HG03025 (cell line): ENCODE measurements around the gene USP10.

ENCODE experiments used
- ATAC-seq: cut with Tn5 transposase; IDR thresholded peaks from one replicate; pipeline ENCODE4 v1.9.1; 2021; ENCODE audit warnings: mild to moderate bottlenecking, moderate library complexity; ENCODE audit not compliant: unreplicated experiment, low FRiP score

The USP10 gene, protein sequence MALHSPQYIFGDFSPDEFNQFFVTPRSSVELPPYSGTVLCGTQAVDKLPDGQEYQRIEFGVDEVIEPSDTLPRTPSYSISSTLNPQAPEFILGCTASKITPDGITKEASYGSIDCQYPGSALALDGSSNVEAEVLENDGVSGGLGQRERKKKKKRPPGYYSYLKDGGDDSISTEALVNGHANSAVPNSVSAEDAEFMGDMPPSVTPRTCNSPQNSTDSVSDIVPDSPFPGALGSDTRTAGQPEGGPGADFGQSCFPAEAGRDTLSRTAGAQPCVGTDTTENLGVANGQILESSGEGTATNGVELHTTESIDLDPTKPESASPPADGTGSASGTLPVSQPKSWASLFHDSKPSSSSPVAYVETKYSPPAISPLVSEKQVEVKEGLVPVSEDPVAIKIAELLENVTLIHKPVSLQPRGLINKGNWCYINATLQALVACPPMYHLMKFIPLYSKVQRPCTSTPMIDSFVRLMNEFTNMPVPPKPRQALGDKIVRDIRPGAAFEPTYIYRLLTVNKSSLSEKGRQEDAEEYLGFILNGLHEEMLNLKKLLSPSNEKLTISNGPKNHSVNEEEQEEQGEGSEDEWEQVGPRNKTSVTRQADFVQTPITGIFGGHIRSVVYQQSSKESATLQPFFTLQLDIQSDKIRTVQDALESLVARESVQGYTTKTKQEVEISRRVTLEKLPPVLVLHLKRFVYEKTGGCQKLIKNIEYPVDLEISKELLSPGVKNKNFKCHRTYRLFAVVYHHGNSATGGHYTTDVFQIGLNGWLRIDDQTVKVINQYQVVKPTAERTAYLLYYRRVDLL

DNA sequence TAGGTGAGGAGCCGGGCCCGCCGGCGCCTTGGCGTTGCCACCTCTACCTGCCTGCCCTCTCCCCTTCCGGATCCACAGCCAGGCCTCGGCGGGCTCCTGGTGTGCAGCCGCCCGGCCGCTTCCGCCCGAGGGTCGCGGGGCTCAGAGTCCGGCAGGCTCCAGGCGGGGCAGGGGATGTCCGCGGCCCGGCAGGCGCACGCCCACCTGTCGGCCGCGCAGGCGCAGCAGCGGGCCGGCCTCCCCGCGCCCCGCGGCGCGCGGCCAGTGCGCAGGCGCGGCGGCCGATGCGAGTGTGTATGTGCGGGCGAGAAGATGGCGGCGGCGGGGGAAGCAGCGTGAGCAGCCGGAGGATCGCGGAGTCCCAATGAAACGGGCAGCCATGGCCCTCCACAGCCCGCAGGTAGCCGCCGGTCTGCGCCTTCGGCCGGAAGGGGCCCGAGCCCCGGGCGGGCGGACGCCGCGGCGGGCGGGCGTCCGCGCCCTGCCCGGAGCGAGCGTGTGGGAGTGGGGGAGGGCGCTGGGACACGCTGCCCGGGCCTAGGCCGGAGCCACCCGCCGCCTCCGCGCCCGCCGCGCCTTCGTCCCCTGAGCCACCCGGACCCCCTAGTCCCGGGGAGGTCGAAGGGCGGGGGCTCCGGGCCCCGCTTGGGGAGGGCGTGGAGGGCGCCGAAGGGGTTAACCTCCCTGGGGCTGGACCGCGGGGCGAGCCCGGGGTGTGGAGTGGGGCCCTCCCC lies at the start of gene USP10:
Gene USP10, plus strand, starts transcription at position 289 of the 734 bp plus-strand sequence. Its CDS starts 91 bp downstream, at position 380.
- peak; percentile 77 for ATAC-seq

DNA sequence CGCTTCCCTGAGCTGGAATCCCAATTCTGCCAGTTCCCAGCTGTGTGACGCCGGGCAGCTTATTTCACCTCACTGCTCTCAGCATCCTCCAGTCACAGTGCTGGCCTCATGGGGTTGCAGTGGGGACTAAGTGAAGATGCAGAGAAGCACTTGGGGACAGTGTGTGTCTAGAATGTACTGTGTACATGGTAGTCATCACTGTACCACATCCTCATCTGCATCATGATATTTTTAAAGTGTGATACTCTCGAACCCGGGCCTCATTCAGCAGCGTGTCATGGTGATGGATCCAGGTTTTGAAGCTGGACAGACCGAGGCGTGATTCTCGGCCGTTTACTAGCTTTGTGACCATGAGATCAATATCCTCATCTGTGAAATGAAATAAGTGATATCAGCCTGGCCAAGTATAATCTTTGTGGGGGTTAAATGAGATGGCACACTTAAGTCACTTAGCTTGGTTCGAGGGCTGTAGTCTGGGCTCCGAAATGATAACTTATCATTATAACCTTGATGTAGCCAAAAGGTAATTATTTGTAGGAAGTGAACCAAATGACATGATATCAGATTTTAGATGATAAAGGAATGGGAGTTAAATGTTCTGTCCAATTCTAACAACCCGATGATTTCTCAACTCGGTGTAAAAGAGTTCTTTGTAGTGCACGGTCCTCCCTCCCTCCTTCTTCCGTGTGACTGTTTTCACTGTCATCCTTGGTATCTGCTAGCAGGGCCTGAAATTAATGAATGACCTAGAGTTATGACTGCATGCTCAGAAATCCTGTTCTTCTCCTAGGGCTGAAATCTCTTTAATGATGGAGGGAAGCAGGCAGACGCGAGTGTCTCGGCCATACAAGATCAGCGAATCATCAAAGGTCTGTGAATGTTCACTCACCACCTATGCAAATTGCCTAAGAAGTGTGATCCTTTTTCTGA lies 49.5 kb upstream of the USP10 start:
- ATAC-seq, result no peak

DNA sequence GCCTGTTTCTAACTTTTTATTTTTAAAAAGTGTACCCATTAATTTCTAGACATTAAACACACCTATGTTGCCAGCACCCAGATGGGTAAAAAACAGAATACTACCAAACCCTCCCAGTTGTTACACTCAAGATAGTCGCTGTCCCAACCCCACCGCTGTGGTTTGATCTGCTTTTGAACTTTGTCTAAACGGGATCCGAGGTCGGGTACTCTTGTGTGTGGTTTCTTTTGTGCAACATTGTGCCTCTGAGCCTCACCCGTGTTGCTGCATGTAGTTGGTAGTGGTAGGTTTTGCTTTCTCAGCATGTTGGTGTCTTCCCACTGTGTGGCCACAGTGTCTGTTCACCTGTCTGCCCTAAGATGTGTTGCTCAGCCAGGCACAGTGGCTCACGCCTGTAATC lies 47.2 kb upstream of the USP10 start:
- no peak for ATAC-seq

DNA sequence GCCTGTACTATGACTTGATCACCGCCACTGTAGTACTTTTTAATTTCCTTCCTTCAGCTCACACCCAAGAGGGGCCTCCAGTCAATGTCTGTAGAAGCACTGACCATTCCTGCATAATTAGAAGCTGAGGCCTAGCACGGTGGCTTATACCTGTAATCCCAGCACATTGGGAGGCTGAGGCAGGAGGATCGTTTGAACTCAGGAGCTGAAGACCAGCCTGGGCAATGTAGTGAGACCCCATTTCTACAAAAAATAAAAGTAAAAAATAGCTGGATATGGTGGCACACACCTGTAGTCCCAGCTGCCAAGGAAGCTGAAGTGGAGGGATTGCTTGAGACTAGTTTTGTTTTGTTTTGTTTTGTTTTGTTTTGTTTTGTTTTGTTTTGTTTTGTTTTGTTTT lies 45.6 kb upstream of the USP10 start:
- ATAC-seq, result no peak

DNA sequence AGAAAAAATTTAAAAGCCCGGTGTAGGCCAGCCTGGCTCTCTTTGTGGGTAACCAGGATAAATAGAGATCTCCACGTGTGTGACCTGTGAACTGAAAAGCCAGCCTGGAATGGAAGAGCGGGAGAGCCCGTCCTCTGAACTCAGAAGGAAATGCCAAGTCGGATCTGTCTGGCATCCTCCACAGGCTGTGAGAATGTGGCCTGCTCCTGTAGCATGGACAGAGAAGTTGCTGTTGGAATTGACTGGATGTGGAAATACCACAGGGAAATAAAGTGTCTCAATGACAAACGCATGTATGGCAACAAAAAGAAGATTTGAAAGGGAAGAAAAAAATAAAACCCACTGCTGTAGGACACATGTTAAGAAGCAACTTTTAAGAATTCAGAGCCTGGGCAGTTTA lies 44.8 kb upstream of the USP10 start:
- ATAC-seq, result no peak

DNA sequence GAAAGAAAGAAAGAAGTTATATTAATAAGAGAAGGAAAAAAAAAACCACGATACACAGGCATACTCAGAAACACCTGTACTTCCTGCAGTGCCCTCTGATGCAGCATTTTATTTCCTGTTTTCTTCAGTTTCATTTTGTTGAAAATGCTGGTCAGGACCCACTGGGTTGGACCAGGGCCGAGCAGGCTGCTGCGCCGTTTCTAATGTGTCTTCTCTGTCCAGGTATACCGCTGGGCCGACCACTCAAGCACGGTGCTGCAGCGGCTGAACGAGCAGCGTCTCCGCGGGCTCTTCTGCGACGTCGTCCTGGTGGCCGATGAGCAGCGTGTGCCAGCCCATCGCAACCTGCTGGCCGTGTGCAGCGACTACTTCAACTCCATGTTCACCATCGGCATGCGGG lies 43.2 kb upstream of the USP10 start:
- ATAC-seq, result no peak

DNA sequence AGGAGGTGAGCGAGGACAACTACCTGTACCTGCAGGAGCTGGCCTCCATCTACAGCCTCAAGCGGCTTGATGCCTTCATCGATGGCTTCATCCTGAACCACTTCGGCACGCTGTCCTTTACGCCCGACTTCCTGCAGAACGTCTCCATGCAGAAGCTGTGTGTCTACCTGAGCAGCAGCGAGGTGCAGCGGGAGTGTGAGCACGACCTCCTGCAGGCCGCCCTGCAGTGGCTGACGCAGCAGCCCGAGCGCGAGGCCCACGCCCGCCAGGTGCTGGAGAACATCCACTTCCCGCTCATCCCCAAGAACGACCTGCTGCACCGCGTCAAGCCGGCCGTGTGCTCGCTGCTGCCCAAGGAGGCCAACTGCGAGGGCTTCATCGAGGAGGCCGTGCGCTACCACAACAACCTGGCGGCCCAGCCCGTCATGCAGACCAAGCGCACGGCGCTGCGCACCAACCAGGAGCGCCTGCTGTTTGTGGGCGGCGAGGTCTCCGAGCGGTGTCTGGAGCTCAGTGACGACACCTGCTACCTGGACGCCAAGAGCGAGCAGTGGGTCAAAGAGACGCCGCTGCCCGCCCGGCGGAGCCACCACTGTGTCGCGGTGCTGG lies 42.5 kb upstream of the USP10 start:
- no peak for ATAC-seq

DNA sequence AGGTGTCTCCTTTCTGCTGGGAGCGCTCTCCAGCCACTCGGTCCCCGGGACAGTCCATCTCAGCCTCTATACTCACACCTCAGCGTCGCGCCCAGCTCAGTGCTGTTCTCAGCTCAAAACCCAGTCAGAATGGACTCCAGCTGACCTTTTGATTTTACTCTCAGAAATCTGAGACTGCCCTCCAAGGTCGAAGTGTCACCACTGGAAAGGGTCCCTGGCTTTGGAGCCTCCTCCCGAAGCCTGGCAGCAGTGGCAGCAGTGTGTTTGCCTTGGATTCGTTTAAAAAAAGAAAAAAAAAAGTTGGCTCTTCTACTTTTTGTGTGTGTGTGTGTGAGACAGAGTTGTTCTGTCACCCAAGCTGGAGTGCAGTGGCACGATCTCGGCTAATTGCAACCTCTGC lies 41.1 kb upstream of the USP10 start:
- no peak for ATAC-seq

DNA sequence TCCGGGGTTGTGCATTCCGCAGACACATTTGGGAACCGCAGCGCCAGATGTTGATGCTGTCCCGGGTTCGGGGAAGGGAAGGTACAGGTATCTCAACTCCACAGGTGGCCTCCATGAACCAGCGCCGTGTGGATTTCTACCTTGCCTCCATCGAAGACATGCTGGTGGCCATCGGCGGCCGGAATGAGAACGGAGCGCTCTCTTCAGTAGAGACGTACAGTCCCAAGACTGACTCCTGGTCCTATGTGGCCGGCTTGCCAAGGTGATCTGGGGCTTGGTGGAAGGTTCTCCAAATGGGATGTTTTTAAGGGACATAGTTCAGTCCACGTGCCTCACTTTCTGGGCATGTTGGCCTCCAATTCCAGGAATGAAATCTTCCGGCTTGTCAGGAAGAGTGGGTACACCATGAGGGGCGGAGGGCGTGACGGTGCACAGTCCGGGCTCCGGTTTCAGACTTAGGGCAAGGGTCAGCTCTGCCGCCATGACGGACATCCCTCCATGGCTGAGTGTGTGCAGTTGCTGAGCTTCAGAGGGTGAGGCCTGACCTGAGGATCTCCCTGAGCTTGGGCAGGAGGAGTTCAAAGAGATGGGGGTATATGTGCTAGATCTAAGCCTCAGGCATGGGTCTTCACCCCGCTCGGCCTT lies 40.0 kb upstream of the USP10 start:
- ATAC-seq, result no peak

DNA sequence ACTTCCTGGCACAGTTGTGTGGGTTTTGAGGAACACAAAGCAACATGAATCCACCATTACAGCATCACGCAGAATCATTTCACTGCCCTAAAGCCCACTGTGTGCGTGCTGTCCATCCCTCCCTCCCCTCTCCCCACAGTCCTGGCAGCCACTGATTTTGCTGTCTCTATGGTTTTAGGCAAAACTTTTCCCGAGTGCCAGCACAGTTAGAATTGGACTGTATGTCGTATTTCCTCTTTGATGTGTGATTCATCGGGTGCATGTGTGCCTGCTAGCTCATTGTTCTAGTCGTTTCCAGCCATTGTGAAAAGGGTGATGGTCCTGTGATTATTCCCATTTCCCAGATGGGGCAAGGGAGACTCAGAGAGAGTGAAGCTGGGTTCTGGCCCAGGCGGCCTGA lies 38.8 kb upstream of the USP10 start:
- no peak for ATAC-seq

DNA sequence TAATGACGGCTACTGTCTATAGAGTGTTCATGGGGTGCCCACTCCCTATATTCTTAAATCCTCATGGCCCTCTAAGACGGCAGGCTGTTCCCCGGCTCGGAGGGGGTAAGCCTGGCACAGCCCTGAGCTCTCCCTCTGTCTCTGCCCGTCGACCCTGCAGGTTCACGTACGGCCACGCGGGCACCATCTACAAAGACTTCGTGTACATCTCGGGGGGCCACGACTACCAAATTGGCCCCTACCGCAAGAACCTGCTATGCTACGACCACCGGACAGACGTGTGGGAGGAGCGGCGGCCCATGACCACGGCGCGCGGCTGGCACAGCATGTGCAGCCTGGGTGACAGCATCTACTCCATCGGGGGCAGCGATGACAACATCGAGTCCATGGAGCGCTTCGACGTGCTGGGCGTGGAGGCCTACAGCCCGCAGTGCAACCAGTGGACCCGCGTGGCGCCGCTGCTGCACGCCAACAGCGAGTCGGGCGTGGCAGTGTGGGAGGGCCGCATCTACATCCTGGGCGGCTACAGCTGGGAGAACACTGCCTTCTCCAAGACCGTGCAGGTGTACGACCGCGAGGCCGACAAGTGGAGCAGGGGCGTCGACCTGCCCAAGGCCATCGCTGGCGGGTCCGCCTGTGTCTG lies 38.3 kb upstream of the USP10 start:
- ATAC-seq, result no peak

DNA sequence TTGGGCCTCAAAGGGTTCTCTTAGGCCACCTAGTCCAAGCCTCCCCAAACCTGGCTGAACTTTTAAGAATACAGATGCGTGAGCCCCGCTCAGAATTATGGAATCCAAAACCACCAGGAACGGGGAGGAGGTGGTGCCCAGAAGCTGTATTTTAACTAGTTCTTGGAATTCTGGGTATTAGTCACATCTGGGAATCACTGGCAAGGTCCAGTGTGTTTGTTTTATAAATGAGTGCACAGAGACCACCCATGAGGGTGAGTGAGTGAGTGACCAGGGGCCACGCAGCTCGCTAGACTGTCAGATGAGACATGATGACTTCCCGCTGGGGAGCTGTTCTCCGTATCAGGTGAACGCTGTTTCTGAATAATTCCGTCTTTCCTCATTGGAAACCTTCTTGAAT lies 37.3 kb upstream of the USP10 start:
- ATAC-seq, result no peak

DNA sequence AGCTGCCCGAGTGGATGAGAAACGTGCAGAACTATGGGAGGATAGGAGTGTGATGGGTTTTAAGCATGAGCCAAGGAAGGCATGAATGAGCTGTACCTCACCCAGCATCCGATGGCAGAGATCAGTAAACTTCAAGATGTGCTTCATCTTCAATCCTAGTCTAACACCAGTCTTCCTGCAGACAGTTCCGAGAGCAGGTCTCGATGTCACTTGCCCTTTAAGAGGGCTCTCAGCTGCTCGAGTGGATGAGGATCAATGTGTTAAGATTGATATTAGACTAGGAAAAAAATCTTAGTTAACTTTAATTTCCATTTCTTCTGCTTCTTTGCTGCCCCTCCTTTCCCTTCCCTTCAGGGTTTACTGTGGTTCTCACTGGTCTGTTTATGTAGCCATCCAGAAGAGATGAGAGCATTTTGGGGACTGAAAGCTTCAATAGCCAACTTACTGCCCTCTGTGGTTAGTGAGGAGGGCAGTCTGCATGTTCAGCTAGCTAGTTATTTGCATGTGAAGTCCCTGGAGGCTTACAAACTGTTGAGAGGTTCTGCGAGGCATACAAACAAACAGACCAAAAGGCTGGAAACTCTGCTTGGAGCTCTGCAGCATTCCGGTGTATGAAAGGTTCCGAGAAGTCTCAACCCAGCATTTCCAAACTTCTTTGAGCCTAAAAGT lies 36.2 kb upstream of the USP10 start:
- no peak for ATAC-seq

DNA sequence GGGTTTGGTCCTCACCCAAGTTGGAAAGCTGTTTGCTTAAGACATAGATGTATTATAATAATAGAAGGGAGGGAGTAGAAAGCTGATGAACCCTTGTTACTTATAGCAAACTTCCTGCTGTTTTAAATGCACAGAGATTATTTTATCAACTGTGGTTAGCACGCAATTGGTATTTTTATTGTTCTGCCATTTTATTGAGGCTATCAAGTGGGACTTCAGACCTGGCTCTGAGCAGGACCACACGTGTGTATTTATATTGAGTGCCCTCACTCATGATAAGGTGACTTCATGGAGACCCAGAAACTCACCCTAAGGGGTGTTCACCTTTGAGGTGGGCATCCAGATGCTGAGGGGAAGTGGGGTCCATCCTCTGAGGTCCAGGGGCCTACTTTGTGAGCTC lies 34.4 kb upstream of the USP10 start:
- ATAC-seq, result no peak

DNA sequence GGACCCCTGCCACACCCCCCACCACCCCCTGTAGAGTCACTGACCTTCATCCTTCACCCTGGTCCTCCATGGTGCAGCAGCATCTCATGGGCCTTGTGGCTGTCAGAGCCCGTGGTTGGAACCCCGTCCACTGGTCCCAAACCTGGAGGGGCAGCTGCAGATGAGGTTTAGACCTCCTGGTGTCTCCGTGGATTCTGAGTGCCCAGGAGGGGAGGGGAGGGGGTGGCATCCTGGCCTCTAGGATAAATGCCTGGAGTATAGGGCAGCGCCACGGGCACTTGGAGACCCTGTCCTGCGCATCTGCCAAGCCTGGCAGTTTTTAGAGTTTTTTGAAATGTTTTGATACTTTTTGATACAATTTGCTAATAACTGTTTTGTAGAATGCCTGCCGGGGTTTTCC lies 34.0 kb upstream of the USP10 start:
- ATAC-seq, result no peak

DNA sequence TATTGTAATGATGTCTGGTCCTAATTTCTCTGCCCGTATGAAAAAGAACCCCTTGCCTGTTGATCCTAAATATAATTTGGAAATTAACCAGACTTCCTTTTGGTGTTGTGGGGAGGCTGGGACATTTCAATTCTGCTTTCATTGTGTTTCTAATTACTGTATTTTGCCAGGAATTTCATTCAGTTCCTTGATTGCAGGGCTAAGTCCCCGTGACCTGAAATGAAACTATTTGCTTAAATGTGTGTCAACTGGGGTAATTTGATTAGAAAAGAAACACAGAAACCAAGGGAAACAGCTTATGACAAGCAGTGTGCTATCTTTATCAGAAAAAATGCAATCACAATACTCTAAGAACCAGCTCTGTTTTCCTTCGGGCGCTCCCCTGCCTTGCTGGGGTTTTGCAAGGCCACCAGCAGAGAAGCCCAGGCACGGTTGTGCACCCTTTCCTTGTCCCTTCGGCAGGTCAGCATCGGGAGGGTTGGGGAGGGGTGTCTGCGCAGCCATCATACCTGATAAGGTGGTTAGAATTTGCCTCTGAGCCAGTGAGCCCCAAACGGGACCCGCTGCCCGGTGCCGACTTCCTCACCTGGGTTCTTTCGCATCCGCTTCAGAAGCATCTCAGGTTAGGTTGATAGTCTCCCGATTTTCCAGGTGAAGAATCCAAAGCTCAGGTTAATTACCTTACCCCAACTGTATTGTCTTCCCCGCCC lies 32.0 kb upstream of the USP10 start:
- ATAC-seq, result no peak

DNA sequence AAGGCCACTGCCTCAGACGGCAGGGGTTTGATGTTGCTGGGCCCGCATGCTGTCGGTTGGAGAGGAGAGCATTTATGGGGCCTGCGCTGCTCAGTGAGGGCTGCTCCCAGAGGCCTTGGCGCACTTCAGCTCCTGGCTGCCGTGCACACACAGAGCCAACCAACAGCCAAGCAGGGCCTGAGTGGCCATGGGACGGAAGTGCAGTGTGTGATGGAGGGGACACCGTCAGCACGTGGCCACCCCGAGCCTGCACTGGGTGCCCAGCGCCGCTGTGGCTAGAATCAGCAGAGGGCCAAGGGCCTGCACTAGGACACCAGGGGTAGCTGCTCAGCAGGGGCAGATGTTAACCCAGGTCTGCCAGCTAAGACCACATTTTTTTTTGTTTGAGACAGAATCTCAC lies 29.7 kb upstream of the USP10 start:
- no peak for ATAC-seq
